ENCODE results near the gene FSD2. TPM values are rescaled to one million over a fixed set of nuclear protein-coding genes. Genes with fewer than 3 reads are reported as not detected.

The FSD2 gene, protein sequence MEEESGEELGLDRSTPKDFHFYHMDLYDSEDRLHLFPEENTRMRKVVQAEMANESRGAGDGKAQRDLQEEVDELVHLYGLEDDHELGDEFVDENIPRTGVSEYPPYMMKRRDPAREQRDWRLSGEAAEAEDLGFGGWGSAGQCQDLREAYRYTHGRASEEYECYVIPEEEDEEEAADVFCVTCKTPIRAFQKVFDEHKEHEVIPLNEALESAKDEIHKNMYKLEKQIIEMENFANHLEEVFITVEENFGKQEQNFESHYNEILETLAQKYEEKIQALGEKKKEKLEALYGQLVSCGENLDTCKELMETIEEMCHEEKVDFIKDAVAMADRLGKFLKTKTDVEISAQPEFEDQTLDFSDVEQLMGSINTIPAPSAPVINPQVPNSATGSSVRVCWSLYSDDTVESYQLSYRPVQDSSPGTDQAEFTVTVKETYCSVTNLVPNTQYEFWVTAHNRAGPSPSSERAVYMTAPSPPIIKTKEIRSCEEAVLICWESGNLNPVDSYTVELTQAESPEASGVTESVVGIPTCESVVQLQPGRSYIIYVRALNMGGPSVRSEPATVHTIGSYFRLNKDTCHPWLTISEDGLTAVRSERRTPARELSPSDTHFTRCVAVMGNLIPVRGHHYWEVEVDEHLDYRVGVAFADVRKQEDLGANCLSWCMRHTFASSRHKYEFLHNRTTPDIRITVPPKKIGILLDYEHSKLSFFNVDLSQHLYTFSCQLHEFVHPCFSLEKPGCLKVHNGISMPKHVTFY
- not detected in 2 replicates for total RNA-seq

DNA sequence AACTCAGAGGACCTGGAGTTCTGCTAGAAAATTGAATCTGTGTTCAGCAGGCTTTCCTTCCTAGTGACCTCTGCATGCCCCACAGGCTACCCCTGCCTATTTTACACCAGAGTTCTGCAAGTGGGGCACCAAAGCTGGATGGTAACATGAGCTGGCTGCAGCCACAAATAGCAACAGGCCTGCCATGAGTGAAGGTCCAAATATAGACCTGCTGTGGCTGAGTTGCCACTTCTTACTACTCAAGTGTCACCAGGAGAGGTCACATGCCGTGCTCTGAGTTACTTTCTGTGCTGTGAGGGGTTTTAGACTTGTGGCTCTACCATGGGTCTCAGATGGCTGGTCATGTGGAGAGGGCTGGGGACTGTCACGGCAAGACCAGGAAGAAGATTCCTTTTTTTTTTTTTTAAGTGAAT, at the start of gene FSD2:
Gene FSD2 (minus strand): TSS at position 76 of the 413 bp plus-strand sequence. CDS start 18,679 bp downstream, outside the sequence.

DNA sequence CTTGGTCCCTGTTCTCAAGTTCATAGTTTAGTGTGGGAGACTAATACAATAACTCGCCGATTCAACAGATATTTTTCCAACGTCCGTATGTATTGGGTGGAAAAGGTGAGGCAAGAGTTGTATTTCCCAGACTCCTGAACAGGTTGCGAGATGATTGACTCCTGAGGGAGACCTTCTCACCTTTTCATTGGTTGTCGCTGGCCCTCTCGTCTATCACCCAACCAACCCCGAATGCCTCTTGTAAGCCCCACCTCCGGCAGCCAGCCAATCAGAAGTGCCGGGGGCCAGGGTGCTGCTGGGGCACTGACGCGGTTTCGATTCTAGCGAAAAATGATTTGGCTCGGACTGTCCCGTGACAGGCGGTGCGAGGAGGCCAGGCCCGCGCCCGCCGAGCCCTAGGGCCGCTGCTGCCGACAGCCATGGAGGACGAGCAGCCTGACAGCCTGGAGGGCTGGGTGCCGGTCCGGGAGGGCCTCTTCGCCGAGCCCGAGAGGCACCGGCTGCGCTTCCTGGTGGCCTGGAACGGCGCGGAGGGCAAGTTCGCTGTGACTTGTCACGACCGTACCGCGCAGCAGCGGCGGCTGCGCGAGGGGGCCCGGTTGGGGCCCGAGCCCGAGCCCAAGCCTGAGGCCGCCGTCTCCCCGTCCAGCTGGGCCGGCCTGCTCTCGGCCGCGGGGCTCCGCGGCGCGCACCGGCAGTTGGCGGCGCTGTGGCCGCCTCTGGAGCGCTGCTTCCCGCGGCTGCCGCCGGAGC, 3.6 kb upstream of the FSD2 start, which contains the start of gene WHAMM:
Gene WHAMM (plus strand): TSS at position 321 of the 753 bp plus-strand sequence. CDS start 99 bp downstream, at position 420.

DNA sequence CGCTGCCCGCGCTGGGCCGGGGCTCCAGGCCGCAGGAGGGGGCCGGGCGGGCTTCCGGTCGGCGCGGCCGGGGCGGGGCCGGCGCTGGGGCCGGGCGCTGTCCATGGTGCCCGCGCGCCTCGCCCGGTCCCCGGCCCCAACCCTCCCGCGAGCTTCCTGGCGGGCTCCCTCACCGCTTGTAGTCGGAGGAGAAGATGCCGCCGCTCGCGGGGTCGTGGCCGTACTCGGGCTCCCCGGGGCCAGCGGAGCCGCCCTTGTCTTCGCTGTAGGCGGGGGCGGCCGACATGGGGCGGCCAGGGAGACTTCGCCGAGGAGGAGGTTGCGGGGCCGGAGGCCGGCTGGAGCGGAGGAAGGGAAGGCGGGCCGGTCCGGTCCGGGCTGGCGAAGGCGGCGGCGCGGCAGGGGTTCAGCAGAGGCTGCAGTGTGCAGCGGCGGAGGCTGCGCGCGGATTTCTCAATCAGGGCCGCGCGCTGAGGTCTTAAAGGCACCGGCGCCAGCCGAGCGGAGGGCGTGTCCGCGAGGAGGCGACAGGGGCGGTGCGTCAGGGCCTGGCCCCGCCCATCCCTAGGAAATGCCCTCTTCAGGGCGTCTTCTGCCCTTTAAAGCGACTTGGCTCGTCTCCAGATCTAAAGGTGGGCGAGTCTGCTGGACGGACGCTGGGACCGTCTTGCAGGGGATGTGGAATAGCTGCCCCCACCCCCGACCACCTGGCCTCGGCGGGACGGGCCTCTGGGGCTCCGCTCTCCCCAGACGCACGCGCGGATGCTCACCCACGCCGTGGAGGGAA, 96.3 kb downstream of the FSD2 start, which contains the start of gene AP3B2:
Gene AP3B2 (minus strand): TSS at position 455 of the 787 bp plus-strand sequence. CDS start 169 bp downstream, at position 286.

Other genes starting within 250 kb of the FSD2 start
- gene CPEB1, start 158.7 kb downstream of the FSD2 start, total RNA-seq, result 7.5 and 20.8 TPM in 2 replicates
- gene AP3B2, start 96.2 kb downstream of the FSD2 start, total RNA-seq, result 0.23 and 0.89 TPM in 2 replicates
- 4.2 and 5.9 TPM in 2 replicates for gene WHAMM, start 3.6 kb upstream of the FSD2 start, total RNA-seq
- 3.9 and 6.4 TPM in 2 replicates for gene HOMER2, start 146.7 kb upstream of the FSD2 start, total RNA-seq
- 30.9 and 36.8 TPM in 2 replicates for gene RAMAC, start 180.1 kb upstream of the FSD2 start, total RNA-seq
- 5.9 and 6.6 TPM in 2 replicates for gene C15orf40, start 205.6 kb upstream of the FSD2 start, total RNA-seq